Loucy (cell line): ENCODE results near the gene APOA4.

ENCODE experiments used
- H2AFZ ChIP-seq: fragments of 200-600 bp; sonication (generic); 2 replicates; pipeline ENCODE4 v1.6.0; 2016; ENCODE audit warnings: antibody characterized with exemption, mild to moderate bottlenecking, low read length, moderate library complexity
- H3F3A ChIP-seq: fragments of 200-600 bp; 2 replicates; pipeline ENCODE4 v1.6.0; 2016; ENCODE audit warnings: antibody characterized with exemption, low read depth, mild to moderate bottlenecking
- H3K27me3 ChIP-seq: fragments of 200-600 bp; sonication (generic); 2 replicates; pipeline ENCODE4 v1.6.1; 2014; ENCODE audit warnings: low read length, mild to moderate bottlenecking; ENCODE audit not compliant: insufficient read depth, poor library complexity, severe bottlenecking
- H3K36me3 ChIP-seq: fragments of 200-600 bp; sonication (generic); 2 replicates; pipeline ENCODE4 v1.6.1; 2016; ENCODE audit warnings: low read length; ENCODE audit not compliant: insufficient read depth
- H3K4me1 ChIP-seq: fragments of 200-600 bp; sonication (generic); 2 replicates; pipeline ENCODE4 v1.5.1; 2014; ENCODE audit warnings: low read length, mild to moderate bottlenecking; ENCODE audit not compliant: insufficient read depth, poor library complexity, severe bottlenecking
- H3K4me2 ChIP-seq: fragments of 200-600 bp; sonication (generic); 2 replicates; pipeline ENCODE4 v1.6.0; 2014; ENCODE audit warnings: antibody characterized with exemption, low read length, low read depth, mild to moderate bottlenecking; ENCODE audit not compliant: poor library complexity, severe bottlenecking
- H3K4me3 ChIP-seq: fragments of 200-600 bp; sonication (generic); 2 replicates; pipeline ENCODE4 v1.5.1; 2014; ENCODE audit warnings: low read length, mild to moderate bottlenecking, mixed read lengths; ENCODE audit not compliant: poor library complexity, severe bottlenecking
- H3K79me2 ChIP-seq: fragments of 200-600 bp; sonication (generic); 2 replicates; pipeline ENCODE4 v1.6.1; 2014; ENCODE audit warnings: low read length; ENCODE audit not compliant: insufficient read depth
- H3K9ac ChIP-seq: fragments of 200-600 bp; sonication (generic); 2 replicates; pipeline ENCODE4 v1.6.0; 2014; ENCODE audit warnings: mild to moderate bottlenecking, low read depth, low read length, moderate library complexity; ENCODE audit not compliant: poor library complexity, severe bottlenecking
- H3K9me2 ChIP-seq: fragments of 200-600 bp; sonication (generic); replicated peaks from 2 replicates; pipeline ENCODE4 v1.6.1; 2016; ENCODE audit warnings: low read depth, low read length, mixed read lengths
- H3K9me3 ChIP-seq: fragments of 200-600 bp; sonication (generic); 2 replicates; pipeline ENCODE4 v1.6.1; 2014; ENCODE audit warnings: mild to moderate bottlenecking, antibody characterized with exemption, low read length, low read depth; ENCODE audit not compliant: insufficient read depth
- H4K20me1 ChIP-seq: fragments of 200-600 bp; sonication (generic); 2 replicates; pipeline ENCODE4 v1.6.0; 2014; ENCODE audit warnings: antibody characterized with exemption, low read length, mild to moderate bottlenecking; ENCODE audit not compliant: insufficient read depth, poor library complexity, severe bottlenecking
- EZH2phosphoT487 ChIP-seq: fragments of 200-600 bp; IDR thresholded peaks from 2 replicates; pipeline ENCODE4 v1.6.1; 2018; ENCODE audit warnings: antibody characterized with exemption, mild to moderate bottlenecking, moderate library complexity, borderline replicate concordance
- TF ChIP-seq, protein P1 (sequence below): fragments of 200-600 bp; sonication (generic); conservative IDR thresholded peaks from 2 replicates; pipeline ENCODE4 v1.5.1; 2014; ENCODE audit warnings: mild to moderate bottlenecking, antibody characterized with exemption, low read length

The APOA4 gene

DNA sequence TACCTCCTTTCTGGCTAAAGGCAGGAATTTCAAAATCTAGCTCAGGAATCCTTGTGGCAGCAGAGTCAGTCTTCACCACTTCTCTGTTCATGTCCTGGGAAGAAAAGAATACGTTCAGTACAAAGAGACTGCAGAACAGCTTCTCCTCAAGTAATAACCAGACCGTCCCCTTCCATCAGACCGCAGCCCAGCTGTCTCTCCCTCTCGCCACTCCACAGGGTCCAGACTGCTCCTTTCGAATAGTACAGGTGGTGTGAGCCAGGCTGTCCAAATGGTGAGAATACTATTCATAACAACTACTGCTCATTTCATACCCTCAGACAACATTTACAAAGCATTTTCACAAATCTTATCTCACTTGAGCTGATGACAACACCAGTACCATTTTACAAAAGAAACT, 36.1 kb downstream of the APOA4 start:
- H3K79me2 ChIP-seq, result peaks cover 44% of the 10 kb centered on the region
- H4K20me1 ChIP-seq, result peaks cover 12% of the 10 kb centered on the region
- no peaks in the 10 kb centered on the region for H3F3A ChIP-seq
- peak overlapping the region; percentile 99 for H3K4me3 ChIP-seq
- peaks cover 27% of the 10 kb centered on the region for H3K4me1 ChIP-seq
- peaks cover 38% of the 10 kb centered on the region; the same call in 1 of the 2 replicates for H3K36me3 ChIP-seq
- no peak overlapping the region for H2AFZ ChIP-seq
- TF ChIP-seq, protein P1, sequence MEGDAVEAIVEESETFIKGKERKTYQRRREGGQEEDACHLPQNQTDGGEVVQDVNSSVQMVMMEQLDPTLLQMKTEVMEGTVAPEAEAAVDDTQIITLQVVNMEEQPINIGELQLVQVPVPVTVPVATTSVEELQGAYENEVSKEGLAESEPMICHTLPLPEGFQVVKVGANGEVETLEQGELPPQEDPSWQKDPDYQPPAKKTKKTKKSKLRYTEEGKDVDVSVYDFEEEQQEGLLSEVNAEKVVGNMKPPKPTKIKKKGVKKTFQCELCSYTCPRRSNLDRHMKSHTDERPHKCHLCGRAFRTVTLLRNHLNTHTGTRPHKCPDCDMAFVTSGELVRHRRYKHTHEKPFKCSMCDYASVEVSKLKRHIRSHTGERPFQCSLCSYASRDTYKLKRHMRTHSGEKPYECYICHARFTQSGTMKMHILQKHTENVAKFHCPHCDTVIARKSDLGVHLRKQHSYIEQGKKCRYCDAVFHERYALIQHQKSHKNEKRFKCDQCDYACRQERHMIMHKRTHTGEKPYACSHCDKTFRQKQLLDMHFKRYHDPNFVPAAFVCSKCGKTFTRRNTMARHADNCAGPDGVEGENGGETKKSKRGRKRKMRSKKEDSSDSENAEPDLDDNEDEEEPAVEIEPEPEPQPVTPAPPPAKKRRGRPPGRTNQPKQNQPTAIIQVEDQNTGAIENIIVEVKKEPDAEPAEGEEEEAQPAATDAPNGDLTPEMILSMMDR, result no peak
- no peak for TF ChIP-seq EZH2phosphoT487
- no peaks in the 10 kb centered on the region for H3K9me2 ChIP-seq
- H3K27me3 ChIP-seq, result no peaks in the 10 kb centered on the region
- H3K9me3 ChIP-seq, result no peaks in the 10 kb centered on the region
- H3K9ac ChIP-seq, result peak overlapping the region; percentile 90
- H3K4me2 ChIP-seq, result peak overlapping the region; percentile 96

DNA sequence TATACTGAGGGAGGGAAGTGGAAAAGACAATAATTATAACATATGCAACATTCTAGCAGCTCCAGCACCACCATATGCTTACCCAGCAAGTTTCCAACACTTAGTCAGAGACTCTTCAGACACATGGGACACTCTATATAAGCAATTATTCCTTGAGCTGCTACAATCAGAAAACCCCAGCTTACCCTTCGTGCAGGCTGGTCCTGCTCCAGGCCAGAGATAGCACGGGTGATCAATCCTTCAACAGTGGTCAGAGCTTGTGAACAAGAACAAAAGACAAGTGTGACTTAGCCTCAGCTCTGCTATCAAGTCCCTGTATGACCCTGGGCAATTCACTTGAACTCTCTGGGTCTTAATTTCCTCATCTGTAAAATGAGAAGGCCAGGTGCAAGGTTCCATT, 36.8 kb downstream of the APOA4 start:
- H3K36me3 ChIP-seq, result peaks cover 41% of the 10 kb centered on the region; the same call in 1 of the 2 replicates
- H3K9ac ChIP-seq, result peak overlapping the region; percentile 90
- peaks cover 28% of the 10 kb centered on the region for H3K4me1 ChIP-seq
- H3K9me2 ChIP-seq, result no peaks in the 10 kb centered on the region
- H3K27me3 ChIP-seq, result no peaks in the 10 kb centered on the region
- H3K9me3 ChIP-seq, result no peaks in the 10 kb centered on the region
- no peaks in the 10 kb centered on the region for H3F3A ChIP-seq
- peak overlapping the region; percentile 96 for H3K4me2 ChIP-seq
- peaks cover 12% of the 10 kb centered on the region for H4K20me1 ChIP-seq
- no peak for TF ChIP-seq EZH2phosphoT487
- TF ChIP-seq, protein P1, result no peak
- H3K79me2 ChIP-seq, result peaks cover 46% of the 10 kb centered on the region
- H3K4me3 ChIP-seq, result peak overlapping the region; percentile 99
- H2AFZ ChIP-seq, result no peak overlapping the region

DNA sequence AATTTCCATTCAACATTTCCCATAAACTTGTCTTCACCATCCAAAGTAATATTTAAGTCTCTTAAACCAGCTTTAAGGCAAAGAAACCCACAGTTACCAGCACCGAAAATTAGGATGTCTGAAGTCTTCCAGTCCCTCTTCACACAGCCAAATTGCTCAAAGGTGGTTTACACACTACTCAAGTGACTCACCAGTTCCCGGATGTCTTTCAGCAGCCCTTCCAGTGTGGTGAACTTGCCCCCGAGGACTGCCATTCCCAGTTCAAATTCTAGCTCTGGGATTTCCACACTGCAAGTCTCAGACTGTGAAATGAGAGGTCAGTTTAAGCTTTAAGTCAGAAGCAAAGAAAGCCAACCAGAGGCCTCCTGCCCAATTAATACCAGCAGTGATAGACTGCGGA, 40.4 kb downstream of the APOA4 start:
- no peak overlapping the region for H3K9ac ChIP-seq
- H3K9me2 ChIP-seq, result no peaks in the 10 kb centered on the region
- H3K4me1 ChIP-seq, result peaks cover 35% of the 10 kb centered on the region
- no peaks in the 10 kb centered on the region for H3F3A ChIP-seq
- H3K36me3 ChIP-seq, result peaks cover 64% of the 10 kb centered on the region
- H3K79me2 ChIP-seq, result peaks cover 48% of the 10 kb centered on the region
- H3K9me3 ChIP-seq, result no peaks in the 10 kb centered on the region
- no peak overlapping the region for H3K4me3 ChIP-seq
- H2AFZ ChIP-seq, result no peak overlapping the region
- no peak overlapping the region for H3K4me2 ChIP-seq
- peaks cover 17% of the 10 kb centered on the region for H4K20me1 ChIP-seq
- TF ChIP-seq EZH2phosphoT487, result no peak
- TF ChIP-seq, protein P1, result no peak
- H3K27me3 ChIP-seq, result no peaks in the 10 kb centered on the region
